Mucosa of descending colon (tissue), 3 donors: ENCODE measurements around the gene C7. TPM values are rescaled to one million over a fixed set of nuclear protein-coding genes. Genes with fewer than 3 reads are reported as not detected.

Experiments used
- ATAC-seq: fragments of 200-7000 bp; cut with Tn5 transposase; one replicate; pipeline ENCODE4 v1.9.1; 2020; ENCODE audit warnings: mild to moderate bottlenecking, moderate library complexity
- DNase-seq, 3 donors: peaks; one replicate each; pipeline ENCODE4 v3.0.0-alpha.2; 2020
- H3K36me3 ChIP-seq: fragments of 200-600 bp; one replicate; pipeline ENCODE4 v1.8.0; 2021; ENCODE audit warnings: low read depth, mild to moderate bottlenecking
- H3K4me1 ChIP-seq: fragments of 200-600 bp; one replicate; pipeline ENCODE4 v1.8.0; 2021; ENCODE audit warnings: low read depth, mild to moderate bottlenecking
- H3K4me3 ChIP-seq: fragments of 200-600 bp; one replicate; pipeline ENCODE4 v1.8.0; 2021; ENCODE audit warnings: mild to moderate bottlenecking
- H3K9me3 ChIP-seq: fragments of 200-600 bp; one replicate; pipeline ENCODE4 v1.8.0; 2021; ENCODE audit warnings: mild to moderate bottlenecking
- intact Hi-C, 2 donors: fragments of 100-400 bp; cut with DNase I in 1 of 2; cut with micrococcal nuclease in 1 of 2; formaldehyde crosslinking; loops; one replicate each; pipeline versions ENCODE4 v1.11.0 to v1.11.1; 2022; cut with DNase I, micrococcal nuclease
- total RNA-seq, 3 donors: library from RNA; stranded (reverse); fragmentation: NEBNext Ultra II Directional in 2 of 3; extraction: Animal tissue kit (Norgen Biotek cat#: 25700) in 2 of 3; gene quantifications; one replicate each; pipeline versions ENCODE4 v1.2.1 to v1.2.4, GENCODE V29; 2021 to 2023
- TF ChIP-seq, protein P1 (sequence below): fragments of 200-600 bp; IDR thresholded peaks from one replicate; pipeline ENCODE4 v1.8.0; 2022; ENCODE audit warnings: antibody characterized with exemption, mild to moderate bottlenecking
- donor health status: DM: no; HTN: no; CAD: no; lungs with moderate emphysema.
- donor health status: DM: no; HTN: no; CAD: no.
- donor health status: DM: no; HTN: yes; CAD: no.

The C7 gene
- total RNA-seq, 3 donors from 2014 or later = 9.2 to 258 (median 44.1) TPM

DNA sequence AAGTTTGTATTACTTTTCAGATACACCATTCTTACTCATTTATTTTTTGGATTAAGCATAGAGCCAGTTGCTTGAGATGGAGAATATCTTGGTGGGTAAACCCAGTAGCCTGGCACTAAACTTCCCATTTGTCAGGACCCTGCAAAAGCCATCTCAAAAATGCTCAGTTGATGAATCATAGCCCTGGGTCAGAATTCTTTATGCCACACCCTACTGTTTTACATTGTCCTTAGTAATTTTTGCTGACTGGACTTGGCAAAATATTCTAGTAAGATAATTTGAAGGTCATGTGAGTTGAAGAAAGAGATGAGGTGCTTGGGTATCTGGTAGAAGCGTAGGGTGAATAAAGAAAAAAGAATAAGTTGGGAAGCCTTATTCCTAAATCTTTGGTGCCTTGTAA, 50.7 kb downstream of the C7 start:
- ATAC-seq = no peak
- peaks cover 5% of the 10 kb centered on the region for H3K9me3 ChIP-seq
- H3K4me1 ChIP-seq = no peaks in the 10 kb centered on the region
- H3K4me3 ChIP-seq = no peak overlapping the region
- H3K36me3 ChIP-seq = no peaks in the 10 kb centered on the region
- TF ChIP-seq, protein P1, sequence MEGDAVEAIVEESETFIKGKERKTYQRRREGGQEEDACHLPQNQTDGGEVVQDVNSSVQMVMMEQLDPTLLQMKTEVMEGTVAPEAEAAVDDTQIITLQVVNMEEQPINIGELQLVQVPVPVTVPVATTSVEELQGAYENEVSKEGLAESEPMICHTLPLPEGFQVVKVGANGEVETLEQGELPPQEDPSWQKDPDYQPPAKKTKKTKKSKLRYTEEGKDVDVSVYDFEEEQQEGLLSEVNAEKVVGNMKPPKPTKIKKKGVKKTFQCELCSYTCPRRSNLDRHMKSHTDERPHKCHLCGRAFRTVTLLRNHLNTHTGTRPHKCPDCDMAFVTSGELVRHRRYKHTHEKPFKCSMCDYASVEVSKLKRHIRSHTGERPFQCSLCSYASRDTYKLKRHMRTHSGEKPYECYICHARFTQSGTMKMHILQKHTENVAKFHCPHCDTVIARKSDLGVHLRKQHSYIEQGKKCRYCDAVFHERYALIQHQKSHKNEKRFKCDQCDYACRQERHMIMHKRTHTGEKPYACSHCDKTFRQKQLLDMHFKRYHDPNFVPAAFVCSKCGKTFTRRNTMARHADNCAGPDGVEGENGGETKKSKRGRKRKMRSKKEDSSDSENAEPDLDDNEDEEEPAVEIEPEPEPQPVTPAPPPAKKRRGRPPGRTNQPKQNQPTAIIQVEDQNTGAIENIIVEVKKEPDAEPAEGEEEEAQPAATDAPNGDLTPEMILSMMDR = no peak
- intact Hi-C loops = no loop called here
- no peak for DNase-seq

GRCh38 chr5:40962207-40962955, 53.1 kb downstream of the C7 start:
- Histone ChIP-seq H3K36me3 (no peaks in the 10 kb centered on the region), H3K9me3 (peaks cover 5% of the 10 kb centered on the region), H3K4me3 (no peak overlapping the region), H3K4me1 (no peaks in the 10 kb centered on the region)
- ATAC-seq = peak; percentile 37
- TF ChIP-seq, protein P1 = no peak
- intact Hi-C loops = no loop called here
- no peak for DNase-seq

DNA sequence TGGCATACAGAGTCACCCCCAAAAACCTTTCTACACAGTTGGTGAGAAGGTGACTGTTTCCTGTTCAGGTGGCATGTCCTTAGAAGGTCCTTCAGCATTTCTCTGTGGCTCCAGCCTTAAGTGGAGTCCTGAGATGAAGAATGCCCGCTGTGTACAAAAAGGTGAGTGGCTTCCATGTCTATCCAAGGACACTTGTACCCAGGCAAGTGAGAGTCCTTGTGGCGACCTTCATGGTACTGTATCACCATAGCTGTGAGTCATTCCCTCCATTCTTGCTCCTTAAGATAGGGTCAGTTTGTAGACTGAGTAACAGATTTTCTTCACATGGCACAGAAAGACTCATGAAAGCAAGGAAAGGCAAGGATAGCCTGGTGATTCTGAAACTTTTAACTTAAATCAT, 63.1 kb downstream of the C7 start:
- ATAC-seq (no peak), DNase-seq (no peak)
- intact Hi-C loops = no loop called here
- Histone ChIP-seq H3K9me3 (no peaks in the 10 kb centered on the region), H3K4me3 (no peak overlapping the region), H3K4me1 (no peaks in the 10 kb centered on the region), H3K36me3 (no peaks in the 10 kb centered on the region)
- TF ChIP-seq, protein P1 = no peak

DNA sequence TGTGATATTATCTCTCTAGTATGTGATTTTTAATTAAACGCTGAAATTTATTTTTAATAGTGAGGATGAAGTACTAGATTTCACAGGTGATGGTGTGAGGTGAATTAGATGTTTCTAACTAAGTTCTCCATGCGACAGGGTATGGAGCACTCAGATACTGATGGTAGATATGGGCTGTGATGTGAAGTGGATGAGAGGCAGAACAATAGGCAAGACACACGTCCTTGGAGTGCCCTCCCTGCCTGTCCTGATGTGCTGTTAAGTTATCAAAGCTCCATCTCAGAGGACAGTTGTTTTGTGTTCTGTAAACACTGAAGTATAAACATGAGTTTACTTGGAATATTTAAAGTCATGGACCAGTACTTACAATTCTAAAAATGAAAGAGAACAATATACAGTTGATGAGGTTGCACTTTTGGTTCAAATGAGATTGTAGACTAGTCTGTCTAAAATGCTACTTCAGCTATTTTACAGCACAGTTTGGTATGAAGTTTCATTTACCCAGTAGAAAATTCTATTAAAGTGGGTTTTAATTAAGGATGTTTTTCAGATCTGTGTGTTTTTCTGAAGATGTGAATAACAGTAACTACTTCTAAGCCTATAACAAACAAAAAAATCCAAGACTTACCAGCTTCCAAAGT, 64.2 kb downstream of the C7 start:
- no peak overlapping the region for H3K4me3 ChIP-seq
- H3K36me3 ChIP-seq = no peaks in the 10 kb centered on the region
- TF ChIP-seq, protein P1 = no peak
- DNase-seq (no peak), ATAC-seq (no peak)
- H3K4me1 ChIP-seq = no peaks in the 10 kb centered on the region
- intact Hi-C loops = no loop called here
- H3K9me3 ChIP-seq = no peaks in the 10 kb centered on the region

DNA sequence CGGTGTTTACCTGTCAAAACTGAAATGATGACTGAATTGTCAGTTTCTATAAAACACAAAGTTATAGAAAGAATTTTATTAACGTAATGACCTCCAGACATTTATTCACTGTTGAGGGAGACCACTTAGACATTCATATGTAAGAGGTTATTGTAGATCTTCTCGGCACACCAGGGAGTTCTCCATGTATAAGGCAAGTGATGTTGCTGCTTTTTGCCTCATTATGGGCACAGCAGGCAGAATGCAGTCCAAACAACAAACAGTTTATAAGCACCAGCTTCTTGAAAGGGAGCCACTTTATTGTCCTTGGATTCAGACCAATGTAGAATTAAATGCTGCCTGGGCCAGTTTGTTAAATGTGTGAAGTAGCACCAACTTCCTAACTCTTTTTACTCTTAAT, 66.7 kb downstream of the C7 start:
- H3K9me3 ChIP-seq = no peaks in the 10 kb centered on the region
- no peaks in the 10 kb centered on the region for H3K36me3 ChIP-seq
- ATAC-seq = no peak
- H3K4me1 ChIP-seq = no peaks in the 10 kb centered on the region
- no peak for DNase-seq
- TF ChIP-seq, protein P1 = no peak
- no peak overlapping the region for H3K4me3 ChIP-seq
- intact Hi-C loops = no loop called here
